HPDE6-E6E7 (cell line): ENCODE results near the gene C5AR2.
"Not testable (repeated sequence)": the region's sequence is repeated elsewhere in the genome, so short reads cannot be mapped to it uniquely, and the experiment has no call there.

Experiments used
- DNase-seq: peaks from one replicate; pipeline ENCODE4 v3.0.0; 2011; ENCODE audit warnings: missing footprints; ENCODE audit errors: extremely low spot score

The C5AR2 gene

GRCh38 chr19:47386582-47386981, 54.6 kb downstream of the C5AR2 start:
- not testable (repeated sequence) for DNase-seq

- not testable (repeated sequence) for DNase-seq
Observed at GRCh38 chr19:47387623-47388022, 55.6 kb downstream of the C5AR2 start.

- DNase-seq: not testable (repeated sequence)
Observed at GRCh38 chr19:47388721-47389120, 56.7 kb downstream of the C5AR2 start.

DNA sequence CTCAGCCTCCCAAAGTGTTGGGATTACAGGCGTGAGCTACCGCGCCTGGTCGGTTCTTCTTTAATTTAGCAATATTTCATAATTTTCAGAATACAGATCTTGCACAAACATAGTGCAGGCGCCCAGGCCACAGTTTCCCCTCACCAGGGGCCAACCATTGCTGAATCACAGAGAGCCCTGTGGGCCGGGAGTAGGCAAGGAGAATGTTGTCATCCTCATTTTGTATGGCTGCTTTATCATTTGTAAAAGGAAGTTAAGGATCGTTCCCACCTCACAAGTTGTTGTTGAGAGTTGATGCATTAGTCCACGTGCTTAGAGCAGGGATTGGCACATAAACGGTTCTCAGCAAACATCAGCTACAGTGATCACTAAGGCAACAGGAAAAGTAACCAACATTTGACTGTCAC, 57.2 kb downstream of the C5AR2 start:
- no peak for DNase-seq

- no peak for DNase-seq
Observed at GRCh38 chr19:47390533-47391488, 58.8 kb downstream of the C5AR2 start.

DNA sequence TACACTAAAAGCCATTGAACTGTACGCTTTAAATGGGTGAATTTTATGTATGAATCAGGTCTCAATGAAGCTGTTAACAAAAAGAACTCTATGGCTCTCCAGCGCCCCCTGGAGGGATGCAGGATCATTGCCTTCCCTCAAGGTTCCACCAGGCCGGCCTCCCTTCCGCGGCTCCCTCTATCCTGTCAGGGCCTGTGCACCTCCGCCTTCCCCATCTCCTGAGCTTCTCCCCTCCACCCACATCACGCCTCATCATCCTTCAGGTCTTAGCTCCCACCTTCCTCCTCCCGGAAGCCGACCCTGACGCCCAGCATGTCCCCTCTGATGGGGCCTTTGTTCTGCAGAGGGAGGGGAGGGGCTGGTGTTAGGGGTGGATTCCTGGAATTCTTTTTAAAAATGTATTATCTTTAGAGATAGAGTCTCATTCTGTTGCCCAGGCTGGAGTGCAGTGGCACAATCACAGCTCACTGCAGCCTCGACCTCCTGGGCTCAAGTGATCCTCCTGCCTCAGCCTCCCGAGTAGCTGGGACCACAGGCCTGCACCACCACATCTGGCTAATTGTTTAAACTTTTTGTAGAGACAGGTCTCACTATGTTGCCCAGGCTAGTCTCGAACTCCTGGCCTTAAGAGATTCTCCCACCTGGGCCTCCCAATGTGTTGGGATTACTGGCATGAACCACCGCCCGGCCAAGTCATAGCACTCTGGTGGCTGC, 59.7 kb downstream of the C5AR2 start:
- peak; percentile 51 for DNase-seq
